WTC11 (cell line): ENCODE data around the gene CREB3L1. TPM values are rescaled to one million over a fixed set of nuclear protein-coding genes. Genes with fewer than 3 reads are reported as not detected.

Experiments used
- ATAC-seq: fragments of 200-7000 bp; cut with Tn5 transposase; 2 replicates; pipeline ENCODE4 v1.10.0; 2021; ENCODE audit warnings: mild to moderate bottlenecking, moderate library complexity
- CTCF ChIA-PET: fragments of 300-600 bp; sonication (Branson Sonifier 250); formaldehyde crosslinking; loops from one replicate; lab custom pipeline; 2021; ENCODE audit warnings: antibody characterized with exemption; lab: Charles Lee
- POLR2A ChIA-PET: fragments of 350-600 bp; sonication (Branson Sonifier 250); formaldehyde crosslinking; loops from one replicate; lab custom pipeline; 2021; ENCODE audit warnings: antibody characterized with exemption; lab: Charles Lee
- DNase-seq: peaks from one replicate; pipeline ENCODE4 v3.0.0; 2021; ENCODE audit warnings: low spot score
- H3K27ac Mint-ChIP-seq: 2 replicates; pipeline ENCODE4 v1.8.0; 2021; ENCODE audit warnings: mixed read lengths
- H3K27me3 Mint-ChIP-seq: 2 replicates; pipeline ENCODE4 v1.8.0; 2021; ENCODE audit warnings: low read depth, mild to moderate bottlenecking, moderate library complexity, mixed read lengths
- H3K36me3 Mint-ChIP-seq: 2 replicates; pipeline ENCODE4 v1.8.0; 2021; ENCODE audit warnings: mixed read lengths
- H3K4me1 Mint-ChIP-seq: 2 replicates; pipeline ENCODE4 v1.8.0; 2022; ENCODE audit warnings: mixed read lengths
- H3K4me3 Mint-ChIP-seq: 2 replicates; pipeline ENCODE4 v1.8.0; 2021; ENCODE audit warnings: mild to moderate bottlenecking, moderate library complexity, mixed read lengths
- H3K9me3 Mint-ChIP-seq: 2 replicates; pipeline ENCODE4 v1.8.0; 2021; ENCODE audit warnings: mixed read lengths
- CDX4 ChIP-seq: fragments of 250-450 bp; sonication (Bioruptor Pico); IDR thresholded peaks from 2 replicates; pipeline ENCODE4 v1.9.0; 2021; ENCODE audit warnings: moderate library complexity, mild to moderate bottlenecking, inconsistent platforms, borderline replicate concordance
- CREM ChIP-seq: sonication (generic); formaldehyde crosslinking; IDR thresholded peaks from 2 replicates; pipeline ENCODE4 v1.8.1; 2022; ENCODE audit warnings: mild to moderate bottlenecking, missing genetic modification reagents, moderate library complexity
- E2F4 ChIP-seq: sonication (generic); formaldehyde crosslinking; IDR thresholded peaks from 2 replicates; pipeline ENCODE4 v1.8.1; 2022; ENCODE audit warnings: low read depth, mild to moderate bottlenecking, moderate library complexity, missing genetic modification reagents, borderline replicate concordance
- ELF4 ChIP-seq: sonication (generic); formaldehyde crosslinking; IDR thresholded peaks from 2 replicates; pipeline ENCODE4 v1.8.1; 2022; ENCODE audit warnings: low read depth, mild to moderate bottlenecking, moderate library complexity, missing genetic modification reagents
- FOXJ3 ChIP-seq: sonication (generic); formaldehyde crosslinking; IDR thresholded peaks from 2 replicates; pipeline ENCODE4 v1.9.0; 2021; ENCODE audit warnings: missing genetic modification reagents, mild to moderate bottlenecking, borderline replicate concordance
- GABPB1 ChIP-seq: sonication (generic); formaldehyde crosslinking; IDR thresholded peaks from 2 replicates; pipeline ENCODE4 v1.8.1; 2023; ENCODE audit warnings: mild to moderate bottlenecking, missing genetic modification reagents
- HMGA2 ChIP-seq: fragments of 250-450 bp; sonication (Bioruptor Pico); IDR thresholded peaks from 2 replicates; pipeline ENCODE4 v1.4.0; 2021; ENCODE audit warnings: mild to moderate bottlenecking, moderate library complexity
- MXD4 ChIP-seq: fragments of 250-450 bp; sonication (Bioruptor Pico); IDR thresholded peaks from 2 replicates; pipeline ENCODE4 v1.8.0; 2021; ENCODE audit warnings: mild to moderate bottlenecking, moderate library complexity, borderline replicate concordance
- MYBL2 ChIP-seq: sonication (generic); formaldehyde crosslinking; IDR thresholded peaks from 2 replicates; pipeline ENCODE4 v1.8.1; 2023; ENCODE audit warnings: mild to moderate bottlenecking, moderate library complexity, missing genetic modification reagents
- SMAD4 ChIP-seq: sonication (generic); formaldehyde crosslinking; IDR thresholded peaks from 2 replicates; pipeline ENCODE4 v1.8.0; 2022; ENCODE audit warnings: mild to moderate bottlenecking, missing genetic modification reagents
- SOX15 ChIP-seq: fragments of 250-450 bp; sonication (Bioruptor Pico); IDR thresholded peaks from 2 replicates; pipeline ENCODE4 v1.9.0; 2021; ENCODE audit warnings: mild to moderate bottlenecking
- TEAD1 ChIP-seq: sonication (generic); formaldehyde crosslinking; IDR thresholded peaks from 2 replicates; pipeline ENCODE4 v1.8.0; 2022; ENCODE audit warnings: mild to moderate bottlenecking, missing genetic modification reagents
- USF1 ChIP-seq: sonication (generic); formaldehyde crosslinking; IDR thresholded peaks from 2 replicates; pipeline ENCODE4 v1.8.0; 2022; ENCODE audit warnings: mild to moderate bottlenecking, missing genetic modification reagents
- ZNF121 ChIP-seq: sonication (generic); formaldehyde crosslinking; IDR thresholded peaks from 2 replicates; pipeline ENCODE4 v1.8.0; 2023; ENCODE audit warnings: missing genetic modification reagents
- ZNF317 ChIP-seq: sonication (generic); formaldehyde crosslinking; IDR thresholded peaks from 2 replicates; pipeline ENCODE4 v1.8.1; 2023; ENCODE audit warnings: low read depth, mild to moderate bottlenecking, moderate library complexity, missing genetic modification reagents, borderline replicate concordance
- ZNF423 ChIP-seq: fragments of 250-450 bp; sonication (Bioruptor Pico); IDR thresholded peaks from 2 replicates; pipeline ENCODE4 v2.1.2; 2022; ENCODE audit warnings: mild to moderate bottlenecking, moderate library complexity
- ZNF425 ChIP-seq: fragments of 250-450 bp; sonication (Bioruptor Pico); conservative IDR thresholded peaks from 2 replicates; pipeline ENCODE4 v1.9.0; 2021; ENCODE audit warnings: mild to moderate bottlenecking
- ZNF671 ChIP-seq: fragments of 250-450 bp; sonication (Bioruptor Pico); IDR thresholded peaks from 2 replicates; pipeline ENCODE4 v1.8.0; 2021; ENCODE audit warnings: mild to moderate bottlenecking
- total RNA-seq: library from RNA; stranded (reverse); gene quantifications from 3 replicates; pipeline ENCODE4 v1.2.3, GENCODE V29; 2021
- TF ChIP-seq, protein P1 (sequence below): sonication (generic); formaldehyde crosslinking; IDR thresholded peaks from 2 replicates; pipeline ENCODE4 v1.8.1; 2023; ENCODE audit warnings: mild to moderate bottlenecking, moderate library complexity, missing genetic modification reagents
- TF ChIP-seq, protein P2 (sequence below): sonication (generic); formaldehyde crosslinking; IDR thresholded peaks from 2 replicates; pipeline ENCODE4 v1.8.0; 2023; ENCODE audit warnings: missing genetic modification reagents, mild to moderate bottlenecking, borderline replicate concordance

CREB3L1 gene
- total RNA-seq, 1 experiment from 2014 or later: 10.9 TPM

DNA sequence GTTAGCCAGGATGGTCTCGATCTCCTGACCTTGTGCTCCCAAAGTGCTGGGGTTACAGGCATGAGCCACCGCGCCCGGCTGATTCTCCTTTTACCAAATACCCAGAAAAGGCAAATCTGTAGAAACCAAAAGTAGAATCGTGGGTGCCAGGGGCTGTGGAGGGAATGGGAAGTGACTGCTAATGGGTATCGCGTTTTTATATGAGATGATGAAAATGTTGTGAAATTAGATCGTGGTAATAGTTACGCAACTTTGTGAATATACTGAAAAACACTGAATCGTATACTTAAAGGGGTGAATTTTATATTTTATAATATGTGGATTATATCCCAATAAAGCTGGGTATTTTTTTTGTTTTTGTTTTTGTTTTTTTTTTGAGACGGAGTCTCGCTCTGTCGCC, 48.2 kb upstream of the CREB3L1 start:
- no peak for TF ChIP-seq ZNF423 (CRISPR knock-in tag)
- TF ChIP-seq, protein P1, sequence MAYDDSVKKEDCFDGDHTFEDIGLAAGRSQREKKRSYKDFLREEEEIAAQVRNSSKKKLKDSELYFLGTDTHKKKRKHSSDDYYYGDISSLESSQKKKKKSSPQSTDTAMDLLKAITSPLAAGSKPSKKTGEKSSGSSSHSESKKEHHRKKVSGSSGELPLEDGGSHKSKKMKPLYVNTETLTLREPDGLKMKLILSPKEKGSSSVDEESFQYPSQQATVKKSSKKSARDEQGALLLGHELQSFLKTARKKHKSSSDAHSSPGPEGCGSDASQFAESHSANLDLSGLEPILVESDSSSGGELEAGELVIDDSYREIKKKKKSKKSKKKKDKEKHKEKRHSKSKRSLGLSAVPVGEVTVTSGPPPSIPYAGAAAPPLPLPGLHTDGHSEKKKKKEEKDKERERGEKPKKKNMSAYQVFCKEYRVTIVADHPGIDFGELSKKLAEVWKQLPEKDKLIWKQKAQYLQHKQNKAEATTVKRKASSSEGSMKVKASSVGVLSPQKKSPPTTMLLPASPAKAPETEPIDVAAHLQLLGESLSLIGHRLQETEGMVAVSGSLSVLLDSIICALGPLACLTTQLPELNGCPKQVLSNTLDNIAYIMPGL: no peak
- no peak for TF ChIP-seq ZNF317 (CRISPR knock-in tag)
- TF ChIP-seq ZNF671 (CRISPR knock-in tag): no peak
- no peak for TF ChIP-seq ZNF121 (CRISPR knock-in tag)
- TF ChIP-seq, protein P2, sequence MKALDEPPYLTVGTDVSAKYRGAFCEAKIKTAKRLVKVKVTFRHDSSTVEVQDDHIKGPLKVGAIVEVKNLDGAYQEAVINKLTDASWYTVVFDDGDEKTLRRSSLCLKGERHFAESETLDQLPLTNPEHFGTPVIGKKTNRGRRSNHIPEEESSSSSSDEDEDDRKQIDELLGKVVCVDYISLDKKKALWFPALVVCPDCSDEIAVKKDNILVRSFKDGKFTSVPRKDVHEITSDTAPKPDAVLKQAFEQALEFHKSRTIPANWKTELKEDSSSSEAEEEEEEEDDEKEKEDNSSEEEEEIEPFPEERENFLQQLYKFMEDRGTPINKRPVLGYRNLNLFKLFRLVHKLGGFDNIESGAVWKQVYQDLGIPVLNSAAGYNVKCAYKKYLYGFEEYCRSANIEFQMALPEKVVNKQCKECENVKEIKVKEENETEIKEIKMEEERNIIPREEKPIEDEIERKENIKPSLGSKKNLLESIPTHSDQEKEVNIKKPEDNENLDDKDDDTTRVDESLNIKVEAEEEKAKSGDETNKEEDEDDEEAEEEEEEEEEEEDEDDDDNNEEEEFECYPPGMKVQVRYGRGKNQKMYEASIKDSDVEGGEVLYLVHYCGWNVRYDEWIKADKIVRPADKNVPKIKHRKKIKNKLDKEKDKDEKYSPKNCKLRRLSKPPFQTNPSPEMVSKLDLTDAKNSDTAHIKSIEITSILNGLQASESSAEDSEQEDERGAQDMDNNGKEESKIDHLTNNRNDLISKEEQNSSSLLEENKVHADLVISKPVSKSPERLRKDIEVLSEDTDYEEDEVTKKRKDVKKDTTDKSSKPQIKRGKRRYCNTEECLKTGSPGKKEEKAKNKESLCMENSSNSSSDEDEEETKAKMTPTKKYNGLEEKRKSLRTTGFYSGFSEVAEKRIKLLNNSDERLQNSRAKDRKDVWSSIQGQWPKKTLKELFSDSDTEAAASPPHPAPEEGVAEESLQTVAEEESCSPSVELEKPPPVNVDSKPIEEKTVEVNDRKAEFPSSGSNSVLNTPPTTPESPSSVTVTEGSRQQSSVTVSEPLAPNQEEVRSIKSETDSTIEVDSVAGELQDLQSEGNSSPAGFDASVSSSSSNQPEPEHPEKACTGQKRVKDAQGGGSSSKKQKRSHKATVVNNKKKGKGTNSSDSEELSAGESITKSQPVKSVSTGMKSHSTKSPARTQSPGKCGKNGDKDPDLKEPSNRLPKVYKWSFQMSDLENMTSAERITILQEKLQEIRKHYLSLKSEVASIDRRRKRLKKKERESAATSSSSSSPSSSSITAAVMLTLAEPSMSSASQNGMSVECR (CRISPR knock-in tag): no peak
- no peak for TF ChIP-seq MXD4
- no peak for TF ChIP-seq ELF4
- TF ChIP-seq MYBL2 (CRISPR knock-in tag): no peak
- TF ChIP-seq HMGA2: no peak
- no peak for TF ChIP-seq E2F4 (CRISPR knock-in tag)
- no peak for TF ChIP-seq SOX15 (CRISPR knock-in tag)
- TF ChIP-seq CREM: no peak
- TF ChIP-seq SMAD4 (CRISPR knock-in tag): no peak
- TF ChIP-seq CDX4 (CRISPR knock-in tag): no peak
- TF ChIP-seq, all 79 proteins: peak for 0
- H3K36me3 Mint-ChIP-seq: peaks cover 8% of the 10 kb centered on the region
- peaks cover 10% of the 10 kb centered on the region for H3K27me3 Mint-ChIP-seq
- DNase-seq (no peak), ATAC-seq (no peak)
- peaks cover 4% of the 10 kb centered on the region for H3K4me1 Mint-ChIP-seq
- no peak overlapping the region for H3K4me3 Mint-ChIP-seq
- ChIA-PET POLR2A (interaction anchor here (0.6 kb wide), 1 partner anchor 353 kb away, joined by 4 read pairs; no protein-coding TSS in a partner anchor), CTCF (no interaction called here)
- H3K9me3 Mint-ChIP-seq: peaks cover 10% of the 10 kb centered on the region
- no peak overlapping the region for H3K27ac Mint-ChIP-seq

GRCh38 chr11:46234311-46234710, 43.2 kb upstream of the CREB3L1 start:
- peaks cover 53% of the 10 kb centered on the region for H3K27me3 Mint-ChIP-seq
- CTCF ChIA-PET: interaction anchor here (0.7 to 2.0 kb wide), 6 partner anchors 70 to 463 kb away, joined by 3 to 7 read pairs (median 4); no protein-coding TSS in a partner anchor

More at GRCh38 chr11:46234311-46234710, 43.2 kb upstream of the CREB3L1 start:
- POLR2A ChIA-PET: interaction anchor here (1.8 kb wide), 1 partner anchor 9 kb away, joined by 6 read pairs; no protein-coding TSS in a partner anchor
- Mint-ChIP-seq H3K4me1 (peaks cover 27% of the 10 kb centered on the region), H3K9me3 (peaks cover 14% of the 10 kb centered on the region), H3K27ac (no peak overlapping the region), H3K4me3 (no peak overlapping the region), H3K36me3 (peaks cover 8% of the 10 kb centered on the region)
- ATAC-seq: no peak
- TF ChIP-seq USF1 (no peak), ZNF425 (no peak), FOXJ3 (CRISPR knock-in tag) (no peak), SOX15 (CRISPR knock-in tag) (no peak), GABPB1 (no peak), TEAD1 (CRISPR knock-in tag) (no peak)
- TF ChIP-seq, all 79 proteins: peak for 0
- DNase-seq: no peak
